HEK293 (cell line): ENCODE data around the gene IL17B.

Experiments
- CTCF ChIA-PET: fragments of 350-600 bp; formaldehyde crosslinking; extraction: SDS; loops from one replicate; lab custom pipeline; 2021; ENCODE audit warnings: antibody characterized with exemption; lab: Yijun Ruan, JAX
- POLR2A ChIA-PET: fragments of 300-600 bp; formaldehyde crosslinking; extraction: SDS; loops from one replicate; lab custom pipeline; 2020; ENCODE audit warnings: antibody characterized with exemption, inconsistent platforms; lab: Yijun Ruan, JAX
- H3K27ac ChIP-seq: fragments of 200-500 bp; sonication (Bioruptor generic); 2 replicates; pipeline ENCODE4 v1.5.1; 2014; ENCODE audit warnings: low read depth, low read length, control low read depth, inconsistent platforms; ENCODE audit errors: extremely low read depth
- H3K36me3 ChIP-seq, 2 experiments: fragments of 200-500 bp in 1 of 2; sonication (Bioruptor generic) in 1 of 2; 1 replicate in 1 of 2; 2 replicates in 1 of 2; pipeline ENCODE4 v1.5.1; 2014 to 2017; ENCODE audit warnings: inconsistent platforms in 2 of 2, low read length in 2 of 2; ENCODE audit not compliant: control insufficient read depth in 2 of 2, insufficient read depth in 1 of 2
- H3K4me1 ChIP-seq: fragments of 200-500 bp; sonication (Bioruptor generic); 2 replicates; pipeline ENCODE4 v1.5.1; 2014; ENCODE audit warnings: mild to moderate bottlenecking, low read length, inconsistent platforms; ENCODE audit not compliant: control insufficient read depth, insufficient read depth
- H3K4me3 ChIP-seq: 2 replicates; pipeline ENCODE4 v1.5.1; 2011; ENCODE audit warnings: low read depth, mild to moderate bottlenecking, control low read depth, low read length, moderate library complexity
- H3K9me3 ChIP-seq: fragments of 200-500 bp; sonication (Bioruptor generic); 2 replicates; pipeline ENCODE4 v1.5.1; 2014; ENCODE audit warnings: low read depth, low read length, inconsistent platforms; ENCODE audit not compliant: control insufficient read depth, insufficient read depth
- HOXC10 ChIP-seq: sonication (generic); formaldehyde crosslinking; IDR thresholded peaks from 2 replicates; pipeline ENCODE4 v1.8.1; 2023; ENCODE audit warnings: mild to moderate bottlenecking, missing genetic modification reagents
- MZF1 ChIP-seq: fragments of 450-650 bp; formaldehyde crosslinking; IDR thresholded peaks from 2 replicates; pipeline ENCODE4 v1.5.1; 2017; ENCODE audit warnings: missing biosample characterization, missing genetic modification characterization, borderline replicate concordance
- SCRT1 ChIP-seq: fragments of 450-650 bp; formaldehyde crosslinking; IDR thresholded peaks from 2 replicates; pipeline ENCODE4 v1.5.1; 2016; ENCODE audit warnings: missing biosample characterization, missing genetic modification characterization, borderline replicate concordance
- SP7 ChIP-seq: fragments of 450-650 bp; formaldehyde crosslinking; IDR thresholded peaks from 2 replicates; pipeline ENCODE4 v1.5.1; 2016; ENCODE audit warnings: missing biosample characterization, missing genetic modification characterization
- ZFP37 ChIP-seq: fragments of 450-650 bp; formaldehyde crosslinking; IDR thresholded peaks from 2 replicates; pipeline ENCODE4 v1.5.1; 2016; ENCODE audit warnings: missing biosample characterization, missing genetic modification characterization
- ZNF132 ChIP-seq: fragments of 450-650 bp; formaldehyde crosslinking; IDR thresholded peaks from 2 replicates; pipeline ENCODE4 v1.5.1; 2017; ENCODE audit warnings: missing biosample characterization, missing genetic modification characterization, borderline replicate concordance
- ZNF133 ChIP-seq: fragments of 450-650 bp; formaldehyde crosslinking; IDR thresholded peaks from 2 replicates; pipeline ENCODE4 v1.5.1; 2016; ENCODE audit warnings: missing biosample characterization, missing genetic modification characterization
- ZNF221 ChIP-seq: fragments of 450-650 bp; formaldehyde crosslinking; IDR thresholded peaks from 2 replicates; pipeline ENCODE4 v1.5.1; 2017; ENCODE audit warnings: missing biosample characterization, missing genetic modification characterization, borderline replicate concordance
- ZNF24 ChIP-seq: fragments of 450-650 bp; formaldehyde crosslinking; IDR thresholded peaks from 2 replicates; pipeline ENCODE4 v1.5.1; 2016; ENCODE audit warnings: missing biosample characterization, missing genetic modification characterization
- ZNF335 ChIP-seq: fragments of 450-650 bp; formaldehyde crosslinking; conservative IDR thresholded peaks from 2 replicates; pipeline ENCODE4 v1.5.1; 2016; ENCODE audit warnings: missing biosample characterization, missing genetic modification characterization
- ZNF423 ChIP-seq: fragments of 450-650 bp; formaldehyde crosslinking; IDR thresholded peaks from 2 replicates; pipeline ENCODE4 v1.5.1; 2016; ENCODE audit warnings: missing biosample characterization, missing genetic modification characterization
- ZNF473 ChIP-seq: fragments of 450-650 bp; formaldehyde crosslinking; IDR thresholded peaks from 2 replicates; pipeline ENCODE4 v1.5.1; 2017; ENCODE audit warnings: missing biosample characterization, missing genetic modification characterization
- ZNF48 ChIP-seq: fragments of 450-650 bp; formaldehyde crosslinking; IDR thresholded peaks from 2 replicates; pipeline ENCODE4 v1.5.1; 2016; ENCODE audit warnings: missing biosample characterization, missing genetic modification characterization
- ZNF561 ChIP-seq: fragments of 450-650 bp; IDR thresholded peaks from 2 replicates; pipeline ENCODE4 v1.5.1; 2018; ENCODE audit warnings: missing biosample characterization, missing genetic modification characterization, borderline replicate concordance
- ZNF629 ChIP-seq: fragments of 450-650 bp; formaldehyde crosslinking; IDR thresholded peaks from 2 replicates; pipeline ENCODE4 v1.5.1; 2017; ENCODE audit warnings: missing biosample characterization, missing genetic modification characterization
- ZNF677 ChIP-seq: fragments of 450-650 bp; IDR thresholded peaks from 2 replicates; pipeline ENCODE4 v1.5.0; 2018; ENCODE audit warnings: missing biosample characterization, mild to moderate bottlenecking, missing genetic modification characterization, moderate library complexity
- ZNF785 ChIP-seq: fragments of 450-650 bp; formaldehyde crosslinking; IDR thresholded peaks from 2 replicates; pipeline ENCODE4 v1.5.1; 2016; ENCODE audit warnings: missing biosample characterization, missing genetic modification characterization
- TF ChIP-seq, protein P1 (sequence below): fragments of 450-650 bp; IDR thresholded peaks from 2 replicates; pipeline ENCODE4 v1.5.1; 2018; ENCODE audit warnings: missing biosample characterization, missing genetic modification characterization
- TF ChIP-seq, protein P2 (sequence below): fragments of 450-650 bp; formaldehyde crosslinking; optimal IDR thresholded peaks from 2 replicates; pipeline ENCODE3; 2016; ENCODE audit warnings: missing biosample characterization, mild to moderate bottlenecking, missing genetic modification characterization
- TF ChIP-seq, protein P3 (sequence below): fragments of 450-650 bp; formaldehyde crosslinking; IDR thresholded peaks from 2 replicates; pipeline ENCODE4 v1.5.1; 2016; ENCODE audit warnings: missing biosample characterization, missing genetic modification characterization
- TF ChIP-seq, protein P4 (sequence below): fragments of 450-650 bp; formaldehyde crosslinking; IDR thresholded peaks from 2 replicates; pipeline ENCODE4 v1.5.0; 2017; ENCODE audit warnings: missing biosample characterization, missing genetic modification characterization, borderline replicate concordance
- TF ChIP-seq, protein P5 (sequence below): fragments of 450-650 bp; IDR thresholded peaks from 2 replicates; pipeline ENCODE4 v1.5.1; 2018; ENCODE audit warnings: missing biosample characterization, mild to moderate bottlenecking, missing genetic modification characterization
- TF ChIP-seq, protein P6 (sequence below): fragments of 450-650 bp; formaldehyde crosslinking; IDR thresholded peaks from 2 replicates; pipeline ENCODE4 v1.5.1; 2016; ENCODE audit warnings: missing biosample characterization, missing genetic modification characterization, borderline replicate concordance

The IL17B gene

DNA sequence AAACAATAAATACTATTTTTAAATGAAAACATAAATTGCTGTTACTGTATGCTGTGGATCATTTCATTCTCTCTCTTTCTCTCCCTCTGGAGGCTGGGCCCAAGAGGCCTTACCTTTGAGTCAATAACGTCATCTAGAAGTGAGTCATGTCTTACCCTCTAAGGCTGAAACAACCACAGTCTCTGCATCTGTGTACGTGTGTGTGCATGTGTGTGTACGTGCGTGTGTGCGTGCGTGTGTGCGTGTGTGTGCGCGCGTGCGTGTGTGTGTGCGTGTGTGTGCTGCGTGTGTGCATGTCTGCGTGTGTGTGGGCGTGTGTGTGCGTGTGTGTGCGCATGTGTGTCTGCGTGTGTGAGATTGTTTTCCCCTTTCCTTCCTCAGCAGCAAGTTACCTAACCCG lies 13.6 kb upstream of the IL17B start:
- no peak overlapping the region for H3K4me3 ChIP-seq
- CTCF ChIA-PET, result interaction anchor here (0.5 to 1.2 kb wide), 2 partner anchors 21 to 78 kb away, joined by 3 read pairs; no protein-coding TSS in a partner anchor
- H3K36me3 ChIP-seq, result no peaks in the 10 kb centered on the region
- no peaks in the 10 kb centered on the region for H3K4me1 ChIP-seq
- no peak overlapping the region for H3K27ac ChIP-seq
- H3K9me3 ChIP-seq, result no peaks in the 10 kb centered on the region
- POLR2A ChIA-PET, result no interaction called here
- TF ChIP-seq ZNF473 (tag by site-specific recombination) (peak; percentile 84), ZNF423 (tag by site-specific recombination) (no peak), ZNF48 (tag by site-specific recombination) (no peak), ZNF677 (tag by site-specific recombination) (no peak), MZF1 (no peak), SCRT1 (tag by site-specific recombination) (no peak), SP7 (tag by site-specific recombination) (peak; percentile 41; the same call in 1 of the 2 replicates), ZNF221 (no peak), ZNF133 (tag by site-specific recombination) (no peak), ZNF629 (0 out of 2 replicates have a peak, but pooled peaks have one; percentile 37), ZNF335 (tag by site-specific recombination) (no peak), ZFP37 (0 out of 2 replicates have a peak, but pooled peaks have one; percentile 35), HOXC10 (CRISPR knock-in tag) (no peak), ZNF785 (tag by site-specific recombination) (0 out of 2 replicates have a peak, but pooled peaks have one; percentile 57), ZNF132 (tag by site-specific recombination) (no peak), ZNF24 (no peak), ZNF561 (no peak)
- TF ChIP-seq, protein P1, sequence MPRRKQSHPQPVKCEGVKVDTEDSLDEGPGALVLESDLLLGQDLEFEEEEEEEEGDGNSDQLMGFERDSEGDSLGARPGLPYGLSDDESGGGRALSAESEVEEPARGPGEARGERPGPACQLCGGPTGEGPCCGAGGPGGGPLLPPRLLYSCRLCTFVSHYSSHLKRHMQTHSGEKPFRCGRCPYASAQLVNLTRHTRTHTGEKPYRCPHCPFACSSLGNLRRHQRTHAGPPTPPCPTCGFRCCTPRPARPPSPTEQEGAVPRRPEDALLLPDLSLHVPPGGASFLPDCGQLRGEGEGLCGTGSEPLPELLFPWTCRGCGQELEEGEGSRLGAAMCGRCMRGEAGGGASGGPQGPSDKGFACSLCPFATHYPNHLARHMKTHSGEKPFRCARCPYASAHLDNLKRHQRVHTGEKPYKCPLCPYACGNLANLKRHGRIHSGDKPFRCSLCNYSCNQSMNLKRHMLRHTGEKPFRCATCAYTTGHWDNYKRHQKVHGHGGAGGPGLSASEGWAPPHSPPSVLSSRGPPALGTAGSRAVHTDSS (tag by site-specific recombination), result no peak
- TF ChIP-seq, protein P2, sequence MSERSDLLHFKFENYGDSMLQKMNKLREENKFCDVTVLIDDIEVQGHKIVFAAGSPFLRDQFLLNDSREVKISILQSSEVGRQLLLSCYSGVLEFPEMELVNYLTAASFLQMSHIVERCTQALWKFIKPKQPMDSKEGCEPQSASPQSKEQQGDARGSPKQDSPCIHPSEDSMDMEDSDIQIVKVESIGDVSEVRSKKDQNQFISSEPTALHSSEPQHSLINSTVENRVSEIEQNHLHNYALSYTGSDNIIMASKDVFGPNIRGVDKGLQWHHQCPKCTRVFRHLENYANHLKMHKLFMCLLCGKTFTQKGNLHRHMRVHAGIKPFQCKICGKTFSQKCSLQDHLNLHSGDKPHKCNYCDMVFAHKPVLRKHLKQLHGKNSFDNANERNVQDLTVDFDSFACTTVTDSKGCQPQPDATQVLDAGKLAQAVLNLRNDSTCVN (tag by site-specific recombination), result no peak
- TF ChIP-seq, protein P3, sequence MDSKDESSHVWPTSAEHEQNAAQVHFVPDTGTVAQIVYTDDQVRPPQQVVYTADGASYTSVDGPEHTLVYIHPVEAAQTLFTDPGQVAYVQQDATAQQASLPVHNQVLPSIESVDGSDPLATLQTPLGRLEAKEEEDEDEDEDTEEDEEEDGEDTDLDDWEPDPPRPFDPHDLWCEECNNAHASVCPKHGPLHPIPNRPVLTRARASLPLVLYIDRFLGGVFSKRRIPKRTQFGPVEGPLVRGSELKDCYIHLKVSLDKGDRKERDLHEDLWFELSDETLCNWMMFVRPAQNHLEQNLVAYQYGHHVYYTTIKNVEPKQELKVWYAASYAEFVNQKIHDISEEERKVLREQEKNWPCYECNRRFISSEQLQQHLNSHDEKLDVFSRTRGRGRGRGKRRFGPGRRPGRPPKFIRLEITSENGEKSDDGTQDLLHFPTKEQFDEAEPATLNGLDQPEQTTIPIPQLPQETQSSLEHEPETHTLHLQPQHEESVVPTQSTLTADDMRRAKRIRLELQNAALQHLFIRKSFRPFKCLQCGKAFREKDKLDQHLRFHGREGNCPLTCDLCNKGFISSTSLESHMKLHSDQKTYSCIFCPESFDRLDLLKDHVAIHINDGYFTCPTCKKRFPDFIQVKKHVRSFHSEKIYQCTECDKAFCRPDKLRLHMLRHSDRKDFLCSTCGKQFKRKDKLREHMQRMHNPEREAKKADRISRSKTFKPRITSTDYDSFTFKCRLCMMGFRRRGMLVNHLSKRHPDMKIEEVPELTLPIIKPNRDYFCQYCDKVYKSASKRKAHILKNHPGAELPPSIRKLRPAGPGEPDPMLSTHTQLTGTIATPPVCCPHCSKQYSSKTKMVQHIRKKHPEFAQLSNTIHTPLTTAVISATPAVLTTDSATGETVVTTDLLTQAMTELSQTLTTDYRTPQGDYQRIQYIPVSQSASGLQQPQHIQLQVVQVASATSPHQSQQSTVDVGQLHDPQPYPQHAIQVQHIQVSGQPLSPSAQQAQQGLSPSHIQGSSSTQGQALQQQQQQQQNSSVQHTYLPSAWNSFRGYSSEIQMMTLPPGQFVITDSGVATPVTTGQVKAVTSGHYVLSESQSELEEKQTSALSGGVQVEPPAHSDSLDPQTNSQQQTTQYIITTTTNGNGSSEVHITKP (tag by site-specific recombination), result no peak
- TF ChIP-seq, protein P4, sequence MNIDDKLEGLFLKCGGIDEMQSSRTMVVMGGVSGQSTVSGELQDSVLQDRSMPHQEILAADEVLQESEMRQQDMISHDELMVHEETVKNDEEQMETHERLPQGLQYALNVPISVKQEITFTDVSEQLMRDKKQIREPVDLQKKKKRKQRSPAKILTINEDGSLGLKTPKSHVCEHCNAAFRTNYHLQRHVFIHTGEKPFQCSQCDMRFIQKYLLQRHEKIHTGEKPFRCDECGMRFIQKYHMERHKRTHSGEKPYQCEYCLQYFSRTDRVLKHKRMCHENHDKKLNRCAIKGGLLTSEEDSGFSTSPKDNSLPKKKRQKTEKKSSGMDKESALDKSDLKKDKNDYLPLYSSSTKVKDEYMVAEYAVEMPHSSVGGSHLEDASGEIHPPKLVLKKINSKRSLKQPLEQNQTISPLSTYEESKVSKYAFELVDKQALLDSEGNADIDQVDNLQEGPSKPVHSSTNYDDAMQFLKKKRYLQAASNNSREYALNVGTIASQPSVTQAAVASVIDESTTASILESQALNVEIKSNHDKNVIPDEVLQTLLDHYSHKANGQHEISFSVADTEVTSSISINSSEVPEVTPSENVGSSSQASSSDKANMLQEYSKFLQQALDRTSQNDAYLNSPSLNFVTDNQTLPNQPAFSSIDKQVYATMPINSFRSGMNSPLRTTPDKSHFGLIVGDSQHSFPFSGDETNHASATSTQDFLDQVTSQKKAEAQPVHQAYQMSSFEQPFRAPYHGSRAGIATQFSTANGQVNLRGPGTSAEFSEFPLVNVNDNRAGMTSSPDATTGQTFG, result peak; percentile 92; the same call in 1 of the 2 replicates
- TF ChIP-seq, protein P5, sequence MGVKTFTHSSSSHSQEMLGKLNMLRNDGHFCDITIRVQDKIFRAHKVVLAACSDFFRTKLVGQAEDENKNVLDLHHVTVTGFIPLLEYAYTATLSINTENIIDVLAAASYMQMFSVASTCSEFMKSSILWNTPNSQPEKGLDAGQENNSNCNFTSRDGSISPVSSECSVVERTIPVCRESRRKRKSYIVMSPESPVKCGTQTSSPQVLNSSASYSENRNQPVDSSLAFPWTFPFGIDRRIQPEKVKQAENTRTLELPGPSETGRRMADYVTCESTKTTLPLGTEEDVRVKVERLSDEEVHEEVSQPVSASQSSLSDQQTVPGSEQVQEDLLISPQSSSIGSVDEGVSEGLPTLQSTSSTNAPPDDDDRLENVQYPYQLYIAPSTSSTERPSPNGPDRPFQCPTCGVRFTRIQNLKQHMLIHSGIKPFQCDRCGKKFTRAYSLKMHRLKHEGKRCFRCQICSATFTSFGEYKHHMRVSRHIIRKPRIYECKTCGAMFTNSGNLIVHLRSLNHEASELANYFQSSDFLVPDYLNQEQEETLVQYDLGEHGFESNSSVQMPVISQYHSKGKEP, result no peak
- TF ChIP-seq, protein P6, sequence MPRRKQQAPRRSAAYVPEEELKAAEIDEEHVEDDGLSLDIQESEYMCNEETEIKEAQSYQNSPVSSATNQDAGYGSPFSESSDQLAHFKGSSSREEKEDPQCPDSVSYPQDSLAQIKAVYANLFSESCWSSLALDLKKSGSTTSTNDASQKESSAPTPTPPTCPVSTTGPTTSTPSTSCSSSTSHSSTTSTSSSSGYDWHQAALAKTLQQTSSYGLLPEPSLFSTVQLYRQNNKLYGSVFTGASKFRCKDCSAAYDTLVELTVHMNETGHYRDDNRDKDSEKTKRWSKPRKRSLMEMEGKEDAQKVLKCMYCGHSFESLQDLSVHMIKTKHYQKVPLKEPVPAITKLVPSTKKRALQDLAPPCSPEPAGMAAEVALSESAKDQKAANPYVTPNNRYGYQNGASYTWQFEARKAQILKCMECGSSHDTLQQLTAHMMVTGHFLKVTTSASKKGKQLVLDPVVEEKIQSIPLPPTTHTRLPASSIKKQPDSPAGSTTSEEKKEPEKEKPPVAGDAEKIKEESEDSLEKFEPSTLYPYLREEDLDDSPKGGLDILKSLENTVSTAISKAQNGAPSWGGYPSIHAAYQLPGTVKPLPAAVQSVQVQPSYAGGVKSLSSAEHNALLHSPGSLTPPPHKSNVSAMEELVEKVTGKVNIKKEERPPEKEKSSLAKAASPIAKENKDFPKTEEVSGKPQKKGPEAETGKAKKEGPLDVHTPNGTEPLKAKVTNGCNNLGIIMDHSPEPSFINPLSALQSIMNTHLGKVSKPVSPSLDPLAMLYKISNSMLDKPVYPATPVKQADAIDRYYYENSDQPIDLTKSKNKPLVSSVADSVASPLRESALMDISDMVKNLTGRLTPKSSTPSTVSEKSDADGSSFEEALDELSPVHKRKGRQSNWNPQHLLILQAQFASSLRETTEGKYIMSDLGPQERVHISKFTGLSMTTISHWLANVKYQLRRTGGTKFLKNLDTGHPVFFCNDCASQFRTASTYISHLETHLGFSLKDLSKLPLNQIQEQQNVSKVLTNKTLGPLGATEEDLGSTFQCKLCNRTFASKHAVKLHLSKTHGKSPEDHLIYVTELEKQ (tag by site-specific recombination), result no peak
